ENCODE results near the gene TNFRSF11A. TPM values are rescaled to one million over a fixed set of nuclear protein-coding genes. Genes with fewer than 3 reads are reported as not detected.

TNFRSF11A gene
- total RNA-seq: 10 to 100 TPM; 26.0 to 30.0 TPM

- CTCF ChIA-PET: interaction anchor here (0.6 to 3.0 kb wide), 4 partner anchors 9 to 138 kb away, joined by 3 to 18 read pairs (median 6); partner anchors contain the start of genes PIGN and RELCH
- DNase-seq: peak; percentile 81
- H3K36me3 Mint-ChIP-seq (ENCODE audit: low read depth): peaks cover 22% of the 10 kb centered on the region
- H3K4me3 Mint-ChIP-seq: peak within 1 kb of the TSS; percentile 93
- H3K27me3 Mint-ChIP-seq: peaks cover 49% of the 10 kb centered on the region
- POLR2A ChIA-PET: interaction anchor here (0.9 to 4.5 kb wide), 5 partner anchors 8 to 138 kb away, joined by 3 to 26 read pairs (median 6); partner anchors contain the start of genes PIGN and RELCH
- H3K4me1 Mint-ChIP-seq: peaks cover 54% of the 10 kb centered on the region
- H3K9me3 Mint-ChIP-seq: no peaks in the 10 kb centered on the region
- peak within 1 kb of the TSS; percentile 45 for H3K27ac Mint-ChIP-seq
Observed at GRCh38 chr18:62324917-62325805, at the start of gene TNFRSF11A. Gene TNFRSF11A (plus strand): TSS chr18:62325310. CDS start chr18:62325353, 43 bp downstream.

GRCh38 chr18:62277045-62277444, 48.1 kb upstream of the TNFRSF11A start:
- no peak overlapping the region for H3K4me3 Mint-ChIP-seq
- H3K36me3 Mint-ChIP-seq (ENCODE audit: low read depth): peaks cover 33% of the 10 kb centered on the region
- H3K9me3 Mint-ChIP-seq: no peaks in the 10 kb centered on the region
- peaks cover 20% of the 10 kb centered on the region for H3K4me1 Mint-ChIP-seq
- peak overlapping the region; percentile 9 for H3K27ac Mint-ChIP-seq
- no peaks in the 10 kb centered on the region for H3K27me3 Mint-ChIP-seq
- ChIA-PET POLR2A (no interaction called here), CTCF (interaction anchor here (1.0 kb wide), 1 partner anchor 82 kb away, joined by 3 read pairs; no protein-coding TSS in a partner anchor)
- no peak for DNase-seq

GRCh38 chr18:62279561-62279960, 45.5 kb upstream of the TNFRSF11A start:
- ChIA-PET CTCF (interaction anchor here (1.3 to 1.5 kb wide), 2 partner anchors 30 to 146 kb away, joined by 4 to 5 read pairs; no protein-coding TSS in a partner anchor), POLR2A (no interaction called here)
- Mint-ChIP-seq H3K36me3 (ENCODE audit: low read depth) (peaks cover 52% of the 10 kb centered on the region), H3K4me1 (peaks cover 24% of the 10 kb centered on the region), H3K27me3 (no peaks in the 10 kb centered on the region), H3K4me3 (no peak overlapping the region), H3K27ac (no peak overlapping the region), H3K9me3 (no peaks in the 10 kb centered on the region)
- DNase-seq: no peak

GRCh38 chr18:62280058-62280457, 45.1 kb upstream of the TNFRSF11A start:
- no peak for DNase-seq
- H3K4me1 Mint-ChIP-seq: peaks cover 24% of the 10 kb centered on the region
- no peak overlapping the region for H3K27ac Mint-ChIP-seq
- no peaks in the 10 kb centered on the region for H3K27me3 Mint-ChIP-seq
- ChIA-PET CTCF (interaction anchor here (1.3 to 1.5 kb wide), 2 partner anchors 30 to 146 kb away, joined by 4 to 5 read pairs; no protein-coding TSS in a partner anchor), POLR2A (no interaction called here)
- H3K36me3 Mint-ChIP-seq (ENCODE audit: low read depth): peaks cover 55% of the 10 kb centered on the region
- no peaks in the 10 kb centered on the region for H3K9me3 Mint-ChIP-seq
- H3K4me3 Mint-ChIP-seq: no peak overlapping the region

GRCh38 chr18:62280786-62281185, 44.3 kb upstream of the TNFRSF11A start:
- H3K27ac Mint-ChIP-seq: no peak overlapping the region
- H3K27me3 Mint-ChIP-seq: no peaks in the 10 kb centered on the region
- no peak for DNase-seq
- H3K36me3 Mint-ChIP-seq (ENCODE audit: low read depth): peaks cover 59% of the 10 kb centered on the region
- no peak overlapping the region for H3K4me3 Mint-ChIP-seq
- H3K9me3 Mint-ChIP-seq: no peaks in the 10 kb centered on the region
- CTCF ChIA-PET: no interaction called here
- POLR2A ChIA-PET: no interaction called here
- H3K4me1 Mint-ChIP-seq: peaks cover 27% of the 10 kb centered on the region

- no peaks in the 10 kb centered on the region for H3K9me3 Mint-ChIP-seq
- DNase-seq: no peak
- H3K27me3 Mint-ChIP-seq: no peaks in the 10 kb centered on the region
- no peak overlapping the region for H3K27ac Mint-ChIP-seq
- ChIA-PET POLR2A (no interaction called here), CTCF (no interaction called here)
- H3K4me1 Mint-ChIP-seq: peaks cover 26% of the 10 kb centered on the region
- peaks cover 60% of the 10 kb centered on the region for H3K36me3 Mint-ChIP-seq (ENCODE audit: low read depth)
- no peak overlapping the region for H3K4me3 Mint-ChIP-seq
Observed at GRCh38 chr18:62281684-62282083, 43.4 kb upstream of the TNFRSF11A start.

GRCh38 chr18:62282188-62282629, 42.9 kb upstream of the TNFRSF11A start:
- ChIA-PET CTCF (no interaction called here), POLR2A (no interaction called here)
- H3K36me3 Mint-ChIP-seq (ENCODE audit: low read depth): peaks cover 56% of the 10 kb centered on the region
- no peak for DNase-seq
- no peaks in the 10 kb centered on the region for H3K9me3 Mint-ChIP-seq
- H3K4me3 Mint-ChIP-seq: no peak overlapping the region
- peaks cover 21% of the 10 kb centered on the region for H3K4me1 Mint-ChIP-seq
- H3K27me3 Mint-ChIP-seq: no peaks in the 10 kb centered on the region
- H3K27ac Mint-ChIP-seq: no peak overlapping the region

- no peak overlapping the region for H3K27ac Mint-ChIP-seq
- ChIA-PET POLR2A (no interaction called here), CTCF (no interaction called here)
- DNase-seq: no peak
- no peak overlapping the region for H3K4me3 Mint-ChIP-seq
- H3K9me3 Mint-ChIP-seq: no peaks in the 10 kb centered on the region
- peaks cover 20% of the 10 kb centered on the region for H3K4me1 Mint-ChIP-seq
- H3K36me3 Mint-ChIP-seq (ENCODE audit: low read depth): peaks cover 70% of the 10 kb centered on the region
- H3K27me3 Mint-ChIP-seq: no peaks in the 10 kb centered on the region
Observed at GRCh38 chr18:62284637-62285036, 40.5 kb upstream of the TNFRSF11A start.

- H3K27ac Mint-ChIP-seq: no peak overlapping the region
- H3K4me3 Mint-ChIP-seq: no peak overlapping the region
- peaks cover 69% of the 10 kb centered on the region for H3K36me3 Mint-ChIP-seq (ENCODE audit: low read depth)
- no peaks in the 10 kb centered on the region for H3K9me3 Mint-ChIP-seq
- H3K27me3 Mint-ChIP-seq: no peaks in the 10 kb centered on the region
- POLR2A ChIA-PET: no interaction called here
- no peak for DNase-seq
- CTCF ChIA-PET: no interaction called here
- H3K4me1 Mint-ChIP-seq: peaks cover 20% of the 10 kb centered on the region
Observed at GRCh38 chr18:62285281-62285680, 39.8 kb upstream of the TNFRSF11A start.

GRCh38 chr18:62287781-62288664, 37.1 kb upstream of the TNFRSF11A start:
- ChIA-PET POLR2A (no interaction called here), CTCF (interaction anchor here (0.6 kb wide), 1 partner anchor 1153 kb away, joined by 3 read pairs; no protein-coding TSS in a partner anchor)
- no peak overlapping the region for H3K4me3 Mint-ChIP-seq
- no peaks in the 10 kb centered on the region for H3K27me3 Mint-ChIP-seq
- H3K36me3 Mint-ChIP-seq (ENCODE audit: low read depth): peaks cover 52% of the 10 kb centered on the region
- H3K4me1 Mint-ChIP-seq: peaks cover 3% of the 10 kb centered on the region
- H3K9me3 Mint-ChIP-seq: no peaks in the 10 kb centered on the region
- DNase-seq: no peak
- H3K27ac Mint-ChIP-seq: no peak overlapping the region

- Mint-ChIP-seq H3K9me3 (no peaks in the 10 kb centered on the region), H3K27me3 (no peaks in the 10 kb centered on the region), H3K4me3 (no peak overlapping the region), H3K27ac (no peak overlapping the region), H3K36me3 (ENCODE audit: low read depth) (peaks cover 46% of the 10 kb centered on the region), H3K4me1 (peaks cover 3% of the 10 kb centered on the region)
- POLR2A ChIA-PET: no interaction called here
- DNase-seq: no peak
- CTCF ChIA-PET: no interaction called here
Observed at GRCh38 chr18:62288665-62289008, 36.5 kb upstream of the TNFRSF11A start.

- CTCF ChIA-PET: no interaction called here
- Mint-ChIP-seq H3K4me3 (no peak overlapping the region), H3K27me3 (no peaks in the 10 kb centered on the region), H3K9me3 (no peaks in the 10 kb centered on the region), H3K27ac (no peak overlapping the region), H3K4me1 (peaks cover 3% of the 10 kb centered on the region), H3K36me3 (ENCODE audit: low read depth) (peaks cover 45% of the 10 kb centered on the region)
- POLR2A ChIA-PET: no interaction called here
- DNase-seq: no peak
Observed at GRCh38 chr18:62289047-62289446, 36.1 kb upstream of the TNFRSF11A start.

GRCh38 chr18:62294073-62294472, 31.0 kb upstream of the TNFRSF11A start:
- Mint-ChIP-seq H3K27ac (no peak overlapping the region), H3K4me1 (no peaks in the 10 kb centered on the region), H3K9me3 (no peaks in the 10 kb centered on the region), H3K4me3 (no peak overlapping the region), H3K27me3 (no peaks in the 10 kb centered on the region), H3K36me3 (ENCODE audit: low read depth) (peaks cover 19% of the 10 kb centered on the region)
- ChIA-PET CTCF (no interaction called here), POLR2A (no interaction called here)
- no peak for DNase-seq
